ENCODE results near the gene SCLY.

The SCLY gene

GRCh38 chr2:238077292-238077691 is 16.5 kb downstream of the SCLY start:
- DNase-seq = no peak

GRCh38 chr2:238079874-238080327 is 19.1 kb downstream of the SCLY start:
- no peak for DNase-seq

- DNase-seq = no peak
Observed at GRCh38 chr2:238080518-238080917, 19.7 kb downstream of the SCLY start.

GRCh38 chr2:238081150-238081549 is 20.3 kb downstream of the SCLY start:
- no peak for DNase-seq

GRCh38 chr2:238081561-238081960 is 20.8 kb downstream of the SCLY start:
- DNase-seq = no peak

- no peak for DNase-seq
Observed at GRCh38 chr2:238082151-238082550, 21.4 kb downstream of the SCLY start.

- no peak for DNase-seq
Observed at GRCh38 chr2:238082827-238083226, 22.0 kb downstream of the SCLY start.

- no peak for DNase-seq
Observed at GRCh38 chr2:238083919-238084318, 23.1 kb downstream of the SCLY start.

- no peak for DNase-seq
Observed at GRCh38 chr2:238084761-238085160, 24.0 kb downstream of the SCLY start.

- DNase-seq = no peak
Observed at GRCh38 chr2:238085899-238086298, 25.1 kb downstream of the SCLY start.

- DNase-seq = no peak
Observed at GRCh38 chr2:238087211-238087610, 26.4 kb downstream of the SCLY start.

- no peak for DNase-seq
Observed at GRCh38 chr2:238090887-238091286, 30.1 kb downstream of the SCLY start.

- no peak for DNase-seq
Observed at GRCh38 chr2:238091436-238092060, 30.7 kb downstream of the SCLY start.

GRCh38 chr2:238092486-238093035 is 31.8 kb downstream of the SCLY start:
- no peak for DNase-seq

GRCh38 chr2:238093181-238094140 is 32.7 kb downstream of the SCLY start:
- no peak for DNase-seq

GRCh38 chr2:238094438-238095022 is 33.7 kb downstream of the SCLY start:
- no peak for DNase-seq

- DNase-seq = no peak
Observed at GRCh38 chr2:238095143-238095542, 34.3 kb downstream of the SCLY start.

- no peak for DNase-seq
Observed at GRCh38 chr2:238096311-238097011, 35.7 kb downstream of the SCLY start.

- no peak for DNase-seq
Observed at GRCh38 chr2:238097201-238097987, 36.6 kb downstream of the SCLY start.

- DNase-seq = peak; percentile 42
Observed at GRCh38 chr2:238097988-238098871, 37.4 kb downstream of the SCLY start.

Measured in EL (cell line).